GM12878 (cell line): Measurements from ENCODE around the gene TUBGCP2. TPM values are rescaled to one million over a fixed set of nuclear protein-coding genes. Genes with fewer than 3 reads are reported as not detected.

Experiments
- ATAC-seq: fragments of 200-7000 bp; cut with Tn5 transposase; 3 replicates; pipeline ENCODE4 v1.9.1; 2020; ENCODE audit warnings: mild to moderate bottlenecking, moderate library complexity
- BruUV-seq: library from RNA; stranded (reverse); fragments of 400-500 nt; replicated peaks from 2 replicates; lab custom pipeline; 2021; lab: Mats Ljungman, UMichigan
- CTCF ChIA-PET: fragments of 300-600 bp; sonication (Branson Sonifier 250); formaldehyde crosslinking; extraction: SDS; loops from one replicate; lab custom pipeline; 2021; ENCODE audit warnings: inconsistent platforms; lab: Yijun Ruan, JAX
- POLR2A ChIA-PET: fragments of 350-600 bp; formaldehyde crosslinking; extraction: SDS; loops from one replicate; lab custom pipeline; 2021; ENCODE audit warnings: inconsistent platforms; lab: Charles Lee
- RAD21 ChIA-PET: fragments of 300-600 bp; sonication (Branson Sonifier 250); formaldehyde crosslinking; loops from one replicate; lab custom pipeline; 2023; ENCODE audit warnings: antibody characterized with exemption; ENCODE audit not compliant: unreplicated experiment; lab: Charles Lee
- SMC1A ChIA-PET: fragments of 300-600 bp; sonication (Branson Sonifier 250); formaldehyde crosslinking; loops from one replicate; lab custom pipeline; 2023; ENCODE audit not compliant: unreplicated experiment, uncharacterized antibody; lab: Charles Lee
- DNase-seq: peaks from one replicate; pipeline ENCODE4 v3.0.0-alpha.2; 2011; ENCODE audit warnings: low read depth, low spot score
- FAIRE-seq: peaks from 3 replicates; lab custom pipeline; 2011; peaks lifted over from hg19 to GRCh38; lab: Jason Lieb, UNC
- H2AFZ ChIP-seq: 2 replicates; pipeline ENCODE4 v1.6.0; 2011; ENCODE audit warnings: low read depth, low read length, control low read depth; ENCODE audit not compliant: control insufficient read depth
- H3K27ac ChIP-seq: 2 replicates; pipeline ENCODE4 v1.5.1; 2011; ENCODE audit warnings: control low read depth; ENCODE audit not compliant: control insufficient read depth, insufficient read depth
- H3K27me3 ChIP-seq, 2 experiments: replicated peaks in 1 of 2; 2 replicates each; pipeline versions ENCODE4 v1.6.0 to v1.6.1; 2011; ENCODE audit warnings: low read length in 1 of 2; ENCODE audit not compliant: control insufficient read depth in 2 of 2, insufficient read depth in 2 of 2
- H3K36me3 ChIP-seq, 2 experiments: 2 replicates each; pipeline ENCODE4 v1.5.1; 2011; ENCODE audit warnings: low read length in 1 of 2; ENCODE audit not compliant: control insufficient read depth in 2 of 2, insufficient read depth in 2 of 2
- H3K4me1 ChIP-seq: 2 replicates; pipeline ENCODE4 v1.6.1; 2011; ENCODE audit warnings: mild to moderate bottlenecking, low read length, moderate library complexity, mixed read lengths; ENCODE audit not compliant: control insufficient read depth, insufficient read depth
- H3K4me2 ChIP-seq: 2 replicates; pipeline ENCODE4 v1.6.0; 2011; ENCODE audit warnings: control low read depth; ENCODE audit not compliant: control insufficient read depth, insufficient read depth
- H3K4me3 ChIP-seq: fragments of 200-600 bp; sonication (generic); 2 replicates; pipeline ENCODE4 v1.5.1; 2016
- H3K79me2 ChIP-seq: 2 replicates; pipeline ENCODE4 v1.6.0; 2011; ENCODE audit warnings: low read length; ENCODE audit not compliant: control insufficient read depth, insufficient read depth
- H3K9ac ChIP-seq: 2 replicates; pipeline ENCODE4 v1.8.0; 2011; ENCODE audit warnings: low read length, control low read depth, mixed read lengths; ENCODE audit not compliant: control insufficient read depth, insufficient read depth
- H3K9me3 ChIP-seq: replicated peaks from 3 replicates; pipeline ENCODE4 v1.5.1; 2011; ENCODE audit warnings: mild to moderate bottlenecking, low read length; ENCODE audit not compliant: control insufficient read depth, insufficient read depth
- H4K20me1 ChIP-seq: 2 replicates; pipeline ENCODE4 v1.6.0; 2011; ENCODE audit not compliant: control insufficient read depth, insufficient read depth
- BCL11A ChIP-seq: IDR thresholded peaks from 2 replicates; pipeline ENCODE4 v1.6.1; 2011; ENCODE audit warnings: low read depth, low read length
- CEBPZ ChIP-seq: fragments of 150-350 bp; IDR thresholded peaks from 2 replicates; pipeline ENCODE4 v1.6.1; 2016; ENCODE audit warnings: low read depth, low read length
- ETV6 ChIP-seq, 2 experiments: fragments of 450-650 bp in 1 of 2; IDR thresholded peaks in 1 of 2; conservative IDR thresholded peaks in 1 of 2; 2 replicates each; pipeline ENCODE4 v1.6.1; 2014; ENCODE audit warnings: antibody characterized with exemption in 1 of 2, borderline replicate concordance in 1 of 2, low read depth in 1 of 2, mild to moderate bottlenecking in 1 of 2, moderate library complexity in 1 of 2
- IRF4 ChIP-seq: IDR thresholded peaks from 2 replicates; pipeline ENCODE4 v1.6.1; 2011; ENCODE audit warnings: low read depth, low read length
- RAD21 ChIP-seq: IDR thresholded peaks from 2 replicates; pipeline ENCODE4 v1.6.1; 2011; ENCODE audit warnings: mild to moderate bottlenecking, low read depth, low read length, moderate library complexity; ENCODE audit not compliant: insufficient read depth
- TAF1 ChIP-seq: IDR thresholded peaks from 2 replicates; pipeline ENCODE4 v1.6.1; 2011; ENCODE audit warnings: mild to moderate bottlenecking, low read depth, low read length, borderline replicate concordance
- WGBS: methylation state at CpG from one replicate; pipeline ENCODE4 v1.1.6; 2016; ENCODE audit warnings: low lambda C conversion rate; ENCODE audit not compliant: insufficient replicate concordance, insufficient coverage; ENCODE audit errors: missing lambda C conversion rate; 5-methylcytosine and 5-hydroxymethylcytosine counted together
- in situ Hi-C: fragments of 300-500 bp; cut with MboI; formaldehyde crosslinking; loops from 9 replicates; pipeline ENCODE4 v1.14.3; 2018; ENCODE audit warnings: mixed read lengths
- intact Hi-C: fragments of 100-400 bp; cut with micrococcal nuclease; formaldehyde crosslinking; loops from one replicate; pipeline ENCODE4 v1.14.2; 2022; ENCODE audit not compliant: unreplicated experiment
- polyA plus RNA-seq, 11 experiments: library from polyadenylated mRNA; depleted of rRNA in 4 of 11; unstranded in 6 of 11; stranded (reverse) in 5 of 11; fragments of >200 nt; fragmentation: Nextera tagmentation in 4 of 11; fragmentation: Illumina TruSeq in 1 of 11; extraction: Ambion mirVana in 4 of 11; extraction: Trizol in 1 of 11; gene quantifications; 1 replicate in 1 of 11; 2 replicates in 10 of 11; pipeline versions ENCODE4 v1.2.1 to v1.2.3, GENCODE V29; 2011 to 2016; ENCODE audit warnings: inconsistent platforms in 2 of 11, missing spikeins in 2 of 11, low read depth in 1 of 11
- total RNA-seq, 4 experiments: library from RNA; depleted of rRNA in 3 of 4; stranded (reverse); fragments of >200 nt in 3 of 4; fragmentation: Illumina TruSeq in 1 of 4; extraction: Trizol in 1 of 4; gene quantifications; 2 replicates each; pipeline versions ENCODE4 v1.2.1 to v1.2.3, GENCODE V29; 2013 to 2021

TUBGCP2 gene
- total and polyA plus RNA-seq, 10 of the 15 experiments (the other 5 are each of a cell fraction or from before 2014, with no cell fraction given) = 4.8 to 47.1 (median 34.7) TPM

- RAD21 ChIA-PET = no interaction called here
- H3K36me3 ChIP-seq = peaks cover 10 to 37% of the 10 kb centered on the region in 2 experiments
Observed at GRCh38 chr10:133270773-133271297, 37.8 kb downstream of the TUBGCP2 start.

More at GRCh38 chr10:133270773-133271297, 37.8 kb downstream of the TUBGCP2 start:
- H3K9me3 ChIP-seq = no peaks in the 10 kb centered on the region
- H3K27me3 ChIP-seq = no peaks in the 10 kb centered on the region
- ChIA-PET POLR2A (no interaction called here), SMC1A (no interaction called here), CTCF (no interaction called here)
- no peak for TF ChIP-seq TAF1
- TF ChIP-seq CEBPZ = no peak
- TF ChIP-seq ETV6 (conservative IDR thresholded peaks at IDR 0.05 in 1 of 2, IDR thresholded peaks at IDR 0.05 in 1 of 2; ENCODE audit: borderline replicate concordance in 1 of 2, low read depth in 1 of 2) = no peak
- TF ChIP-seq RAD21 = no peak
- no peak for TF ChIP-seq BCL11A
- no peak for TF ChIP-seq IRF4
- WGBS = 96% methylated on average over 19 of the region's 19 CpGs
- no peaks in the 10 kb centered on the region; the same call in 1 of the 2 replicates for H4K20me1 ChIP-seq
- no peak overlapping the region for H3K9ac ChIP-seq
- H3K79me2 ChIP-seq = peaks cover 17% of the 10 kb centered on the region
- no peak overlapping the region for H3K4me2 ChIP-seq
- ATAC-seq = no peak
- H3K4me1 ChIP-seq = peaks cover 8% of the 10 kb centered on the region
- intact Hi-C loops (no loop called here), in situ Hi-C loops (no loop called here)
- no peak overlapping the region for H3K27ac ChIP-seq
- H3K4me3 ChIP-seq = no peak overlapping the region
- BruUV-seq = no TSS peak
- no peak for FAIRE-seq
- no peak for DNase-seq
- H2AFZ ChIP-seq = no peak overlapping the region
